Heart left ventricle (tissue), 13 donors: ENCODE measurements around the gene P2RY8.
A peak's percentile ranks its signal among the peaks of the same experiment; 100 is the strongest.

Source experiments
- CTCF ChIP-seq, 12 donors: fragments of 200-600 bp; sonication (generic) in 4 of 12; IDR thresholded peaks; one replicate each; pipeline versions ENCODE4 v1.5.0 to v1.8.0; 2018 to 2022; ENCODE audit warnings: antibody characterized with exemption in 12 of 12, mild to moderate bottlenecking in 5 of 12
- POLR2A ChIP-seq, 2 donors: fragments of 450-650 bp; IDR thresholded peaks; one replicate each; pipeline ENCODE4 v1.6.1; 2017; ENCODE audit warnings: antibody characterized with exemption in 2 of 2, mild to moderate bottlenecking in 2 of 2, moderate library complexity in 2 of 2
- donor health status: ischemic (EF 13 %, LVEDD 7.1; RV severe dilation, severe dysfunction).
- donor health status: DM: no; HTN: yes; CAD: no.
- donor health status: DM: no; HTN: no; CAD: no.
- donor health status: ischemic (EF 25% LVEDD 6.9; RV normal size, moderate dysfunction).
- donor health status: ischemic (EF 25% LVEDD 5.7; RV mildly dilated, moderate dysfunction).
- donor health status: ischemic (EF 35%, LVEDD 5.7; RV mildly dilated, moderate dysfunction).
- donor health status: nonischemic (EF 11% LVEDD 7.7; RV severe dilation, severe dysfunction).
- donor health status: DM: yes; HTN: yes; CAD: no.
- donor health status: PGD.
- donor health status: ischemic (EF 29% LVEDD 5.4; RV normal size, mild dysfunction).
- donor health status: nonischemic (EF 23%, LVEDD 6.1; RV moderate dilation, normal function).

DNA sequence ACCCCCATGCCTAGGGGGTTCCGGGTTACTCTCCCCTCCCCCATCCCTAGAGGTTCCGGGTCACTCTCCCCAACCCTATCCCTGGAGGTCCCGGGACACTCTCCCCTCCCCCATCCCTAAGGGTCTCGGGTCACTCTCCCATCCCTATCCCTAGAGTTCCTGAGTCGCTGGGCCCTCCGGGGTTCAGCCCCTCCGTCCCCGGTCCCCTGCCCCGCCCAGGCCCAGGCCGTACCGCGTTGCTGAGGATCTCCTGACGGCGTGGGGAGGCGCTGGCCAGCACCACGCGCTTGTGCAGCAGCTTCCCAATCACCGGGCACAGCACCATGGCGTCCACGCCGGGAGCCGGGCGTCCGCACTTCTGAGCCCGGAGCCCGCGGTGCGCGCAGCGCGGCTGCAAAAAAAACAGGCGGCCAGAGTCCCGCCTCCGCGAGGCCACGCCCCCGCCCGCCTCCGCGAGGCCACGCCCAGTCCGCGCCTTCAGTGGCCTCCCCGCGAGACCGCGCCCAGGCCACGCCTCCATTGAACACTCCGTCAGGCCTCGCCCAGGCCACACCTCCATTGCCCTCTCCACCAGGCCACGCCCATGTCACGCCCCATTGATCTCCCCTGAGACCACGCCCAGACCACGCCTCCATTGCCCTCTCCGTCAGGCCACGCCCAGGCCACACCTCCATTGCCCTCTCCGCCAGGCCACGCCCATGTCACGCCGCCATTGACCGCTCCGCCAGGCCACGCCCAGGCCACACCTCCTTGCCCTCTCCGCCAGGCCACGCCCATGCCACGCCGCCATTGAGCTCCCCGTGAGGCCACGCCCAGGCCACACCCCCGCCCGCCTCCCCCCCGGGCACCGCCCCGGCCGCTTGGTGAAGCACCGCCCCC is 84.2 kb downstream of the P2RY8 start, which contains the start of gene ASMTL:
- TF ChIP-seq CTCF (IDR thresholded peaks at IDR 0.05) (no peak), POLR2A (IDR thresholded peaks at IDR 0.05) (peak in 1 of 2 donors; percentile 80)
